AG09319 (cell line): Measurements from ENCODE around the gene CADM1.

Experiments
- DNase-seq: peaks from one replicate; pipeline ENCODE4 v3.0.0-alpha.2; 2010; ENCODE audit warnings: low read depth; ENCODE audit errors: extremely low read depth
- CTCF ChIP-seq: IDR thresholded peaks from 2 replicates; pipeline ENCODE4 v1.5.1; 2011; ENCODE audit warnings: low read depth, mild to moderate bottlenecking, inconsistent platforms, low read length, moderate library complexity

CADM1 gene

DNA sequence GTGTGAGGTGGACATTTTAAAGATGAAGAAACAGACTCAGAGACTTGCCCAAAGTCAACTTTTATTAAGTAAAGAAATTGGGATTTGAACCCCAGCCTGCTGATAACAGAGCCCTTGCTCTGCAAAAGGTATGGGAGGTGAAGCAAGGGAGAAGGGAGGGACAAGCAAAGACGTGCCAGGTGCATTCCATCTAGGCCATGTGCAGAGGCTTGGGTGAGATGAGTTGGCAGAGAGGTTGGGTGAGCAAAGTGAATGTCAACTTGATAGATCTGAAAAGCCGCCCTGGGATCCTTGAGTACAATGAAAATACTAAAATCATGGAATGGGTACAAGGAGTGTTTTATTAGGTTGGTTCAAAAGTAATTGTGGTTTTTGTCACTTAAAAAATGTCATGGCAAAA, 341.3 kb downstream of the CADM1 start:
- DNase-seq = no peak
- TF ChIP-seq CTCF = no peak

DNA sequence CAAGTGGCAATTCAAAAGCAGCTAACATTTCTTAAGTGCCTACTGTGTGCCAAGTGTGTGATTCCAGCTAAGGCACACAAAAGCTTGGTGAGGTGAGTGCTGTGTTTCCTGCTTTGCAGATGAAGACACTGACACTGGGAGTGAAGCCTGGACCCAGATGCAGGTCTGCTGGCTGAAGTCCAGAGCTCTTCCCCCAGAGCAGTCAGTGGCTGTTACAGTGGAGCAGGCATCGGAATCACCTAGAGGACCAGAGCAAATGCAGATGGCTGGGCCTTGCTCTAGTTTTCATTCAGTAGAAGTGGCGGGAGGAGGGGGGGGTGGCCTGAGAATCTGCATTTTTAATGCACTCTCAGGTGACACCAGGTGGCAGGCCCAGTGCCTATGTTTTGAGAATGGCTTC, 342.3 kb downstream of the CADM1 start:
- DNase-seq = no peak
- TF ChIP-seq CTCF = no peak

DNA sequence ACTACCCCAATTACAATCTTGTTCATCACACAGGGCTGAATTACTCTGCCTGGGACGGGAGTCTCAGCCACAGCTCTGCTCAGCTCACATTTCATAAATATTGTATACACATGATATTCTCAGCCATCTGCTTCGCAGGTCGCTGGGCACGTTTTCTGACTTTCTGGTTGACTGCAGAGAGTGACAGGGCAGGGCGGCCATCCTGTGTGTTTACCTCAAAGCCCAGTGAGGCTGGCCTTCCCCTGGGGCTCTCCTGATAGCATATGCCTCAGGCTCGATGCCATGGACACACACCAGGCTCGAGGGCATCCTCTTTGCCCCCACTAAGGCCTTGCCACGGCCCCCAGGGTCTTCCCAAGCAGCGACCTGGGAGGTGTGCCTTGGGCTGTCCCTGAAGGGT, 345.0 kb downstream of the CADM1 start:
- TF ChIP-seq CTCF = no peak
- DNase-seq = no peak

GRCh38 chr11:115158053-115158452, 346.2 kb downstream of the CADM1 start:
- DNase-seq = no peak
- TF ChIP-seq CTCF = no peak

DNA sequence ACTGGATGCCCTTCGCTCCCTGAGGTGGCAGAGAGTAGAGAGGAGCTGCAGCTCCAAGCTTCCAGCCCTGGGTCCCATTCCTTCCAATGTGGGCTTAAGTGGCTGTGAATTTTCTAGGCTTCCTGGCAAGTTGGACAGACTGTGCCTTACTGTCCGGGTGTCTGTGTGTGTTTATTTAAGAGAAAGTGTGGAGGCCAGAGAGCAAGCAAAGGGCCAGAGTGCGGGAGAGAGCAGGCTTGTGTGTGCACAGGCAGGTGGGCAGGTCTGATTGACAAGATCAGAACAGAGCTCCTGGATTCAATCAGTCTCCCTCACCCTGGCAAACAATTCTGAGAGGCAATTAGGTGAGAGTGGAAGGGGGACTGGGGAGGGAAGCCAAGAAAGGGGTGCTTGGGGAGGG, 347.0 kb downstream of the CADM1 start:
- DNase-seq = no peak
- no peak for TF ChIP-seq CTCF

DNA sequence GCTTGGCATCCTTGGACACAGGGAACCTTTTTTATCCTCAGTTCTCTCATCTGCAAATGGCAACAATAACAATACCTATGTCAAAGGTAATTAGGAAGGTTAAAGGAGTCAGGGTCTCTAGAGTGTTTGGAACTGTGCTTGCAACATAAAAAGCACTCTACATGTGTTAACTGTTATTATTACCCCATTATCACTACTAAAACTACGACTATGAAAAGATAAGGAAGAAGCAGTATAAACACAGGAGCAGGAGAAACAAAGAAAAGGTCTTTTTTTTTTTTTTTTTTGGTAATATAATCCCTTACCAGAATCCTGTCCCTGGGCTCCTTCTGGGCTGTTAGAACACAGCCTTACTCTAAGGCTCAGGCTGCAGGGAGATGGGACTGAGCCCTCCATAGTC, 348.2 kb downstream of the CADM1 start:
- TF ChIP-seq CTCF = no peak
- no peak for DNase-seq

DNA sequence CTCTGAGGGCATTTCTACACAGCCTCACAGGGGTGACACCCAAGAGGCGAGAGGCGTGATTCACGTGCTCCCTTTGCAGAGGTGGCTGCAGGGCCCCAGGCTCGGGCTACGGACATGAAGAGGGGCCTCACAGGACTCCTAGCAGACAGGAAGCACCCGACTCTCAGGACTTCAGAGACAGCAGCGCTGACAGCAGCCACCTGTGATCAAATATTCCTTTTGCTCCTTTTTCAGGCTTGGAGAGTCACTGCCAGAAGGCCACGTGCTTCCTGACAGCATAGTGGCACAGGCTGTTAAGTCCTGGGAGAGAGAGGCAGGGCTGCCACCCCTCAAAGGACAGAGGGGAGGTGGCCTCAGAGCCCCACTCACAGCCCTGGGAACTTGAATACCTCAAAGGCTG, 348.9 kb downstream of the CADM1 start:
- no peak for DNase-seq
- no peak for TF ChIP-seq CTCF
